Erythroblast (primary cell): ENCODE results near the gene ARL5A.

Experiments used
- GATA1 ChIP-seq: IDR thresholded peaks from 2 replicates; pipeline ENCODE4 v1.6.1; 2011; ENCODE audit warnings: low read depth, mild to moderate bottlenecking, control low read depth, low read length, moderate library complexity
- POLR2A ChIP-seq: IDR thresholded peaks from 2 replicates; pipeline ENCODE4 v1.6.1; 2011; ENCODE audit warnings: mild to moderate bottlenecking, low read length

- TF ChIP-seq POLR2A (no peak), GATA1 (no peak)
Measured at GRCh38 chr2:151777487-151777886, 50.7 kb downstream of the ARL5A start.
